A673 (cell line): ENCODE data around the gene STRIP1. TPM values are rescaled to one million over a fixed set of nuclear protein-coding genes. Genes with fewer than 3 reads are reported as not detected.

Source experiments
- BruUV-seq: library from RNA; stranded (reverse); fragments of 400-500 nt; replicated peaks from 2 replicates; lab custom pipeline; 2021; lab: Mats Ljungman, UMichigan
- CTCF ChIA-PET: fragments of 300-600 bp; sonication (Branson Sonifier 250); formaldehyde crosslinking; loops from one replicate; lab custom pipeline; 2022; ENCODE audit warnings: antibody characterized with exemption; lab: Charles Lee
- POLR2A ChIA-PET: fragments of 300-600 bp; sonication (Branson Sonifier 250); formaldehyde crosslinking; loops from one replicate; lab custom pipeline; 2022; ENCODE audit warnings: antibody characterized with exemption; ENCODE audit not compliant: low non-redundant PET; lab: Charles Lee
- DNase-seq: peaks from one replicate; pipeline ENCODE4 v3.0.0-alpha.2; 2015; ENCODE audit warnings: low spot score
- H3K27ac ChIP-seq: fragments of 200-600 bp; sonication (generic); 2 replicates; pipeline ENCODE4 v1.5.1; 2016; ENCODE audit warnings: mixed run types, low read depth, mild to moderate bottlenecking, mixed read lengths, antibody characterized with exemption, low read length; ENCODE audit not compliant: poor library complexity, severe bottlenecking
- H3K27me3 ChIP-seq: fragments of 200-600 bp; sonication (generic); replicated peaks from 2 replicates; pipeline ENCODE4 v1.6.1; 2017; ENCODE audit warnings: mixed run types, low read depth, mild to moderate bottlenecking, mixed read lengths, antibody characterized with exemption, low read length; ENCODE audit not compliant: insufficient read depth, poor library complexity
- H3K36me3 ChIP-seq: fragments of 200-600 bp; sonication (generic); 2 replicates; pipeline ENCODE4 v1.6.1; 2016; ENCODE audit warnings: mixed run types, mild to moderate bottlenecking, mixed read lengths, antibody characterized with exemption, low read length; ENCODE audit not compliant: insufficient read depth, poor library complexity, severe bottlenecking
- H3K4me1 ChIP-seq: fragments of 200-600 bp; sonication (generic); 2 replicates; pipeline ENCODE4 v1.6.1; 2017; ENCODE audit warnings: mixed run types, mild to moderate bottlenecking, mixed read lengths, antibody characterized with exemption, low read length; ENCODE audit not compliant: insufficient read depth, poor library complexity, severe bottlenecking
- H3K4me3 ChIP-seq: fragments of 200-600 bp; sonication (generic); 2 replicates; pipeline ENCODE4 v1.5.1; 2016; ENCODE audit warnings: low read depth, mixed run types, mild to moderate bottlenecking, mixed read lengths, low read length; ENCODE audit not compliant: poor library complexity, severe bottlenecking
- H3K9me3 ChIP-seq: fragments of 200-600 bp; sonication (generic); 2 replicates; pipeline ENCODE4 v1.6.1; 2016; ENCODE audit warnings: mixed run types, low read depth, mild to moderate bottlenecking, mixed read lengths, antibody characterized with exemption, low read length; ENCODE audit not compliant: poor library complexity, severe bottlenecking
- CTCF ChIP-seq: fragments of 300-800, 200-600 bp; sonication (generic); conservative IDR thresholded peaks from 2 replicates; pipeline ENCODE4 v1.5.1; 2017; ENCODE audit warnings: low read depth, mild to moderate bottlenecking, antibody characterized with exemption, low read length, moderate library complexity, mixed read lengths
- EZH2 ChIP-seq: fragments of 200-600 bp; sonication (generic); IDR thresholded peaks from 2 replicates; pipeline ENCODE4 v1.6.1; 2017; ENCODE audit warnings: borderline replicate concordance, low read depth, mild to moderate bottlenecking, mixed read lengths, antibody characterized with exemption, low read length; ENCODE audit not compliant: poor library complexity, severe bottlenecking
- intact Hi-C: fragments of 100-400 bp; cut with micrococcal nuclease; formaldehyde crosslinking; loops from one replicate; pipeline ENCODE4 v1.10.0; 2022; ENCODE audit not compliant: unreplicated experiment
- total RNA-seq: library from RNA; stranded (reverse); gene quantifications from 2 replicates; pipeline ENCODE4 v1.2.3, GENCODE V29; 2021

Gene STRIP1
- total RNA-seq, 1 experiment from 2014 or later: 57.7 TPM

GRCh38 chr1:110011527-110012041 lies 22.8 kb upstream of the STRIP1 start:
- Histone ChIP-seq H3K27me3 (no peaks in the 10 kb centered on the region), H3K4me1 (peaks cover 11% of the 10 kb centered on the region), H3K9me3 (no peaks in the 10 kb centered on the region), H3K4me3 (no peak overlapping the region), H3K27ac (no peak overlapping the region), H3K36me3 (peaks cover 75% of the 10 kb centered on the region)
- ChIA-PET CTCF (interaction anchor here (0.6 to 1.5 kb wide), 4 partner anchors 27 to 372 kb away, joined by 3 to 14 read pairs (median 5); partner anchors contain the start of gene AHCYL1), POLR2A (no interaction called here)
- BruUV-seq: no TSS peak
- DNase-seq: peak; percentile 63
- intact Hi-C loops: loop anchor here (10.0 kb wide), 1 partner anchor 237 kb away; no protein-coding TSS in a partner anchor
- TF ChIP-seq CTCF (peak; percentile 58), EZH2 (no peak)

GRCh38 chr1:110012100-110012780 lies 22.2 kb upstream of the STRIP1 start:
- ChIA-PET CTCF (interaction anchor here (0.6 to 1.5 kb wide), 2 partner anchors 33 to 372 kb away, joined by 3 to 14 read pairs; no protein-coding TSS in a partner anchor), POLR2A (no interaction called here)
- Histone ChIP-seq H3K27ac (no peak overlapping the region), H3K9me3 (no peaks in the 10 kb centered on the region), H3K27me3 (no peaks in the 10 kb centered on the region), H3K36me3 (peaks cover 81% of the 10 kb centered on the region), H3K4me3 (no peak overlapping the region), H3K4me1 (peaks cover 4% of the 10 kb centered on the region)
- DNase-seq: no peak
- intact Hi-C loops: loop anchor here (10.0 kb wide), 1 partner anchor 237 kb away; no protein-coding TSS in a partner anchor
- BruUV-seq: no TSS peak
- TF ChIP-seq CTCF (no peak), EZH2 (no peak)

GRCh38 chr1:110017792-110018191 lies 16.6 kb upstream of the STRIP1 start:
- no peak overlapping the region for H3K4me3 ChIP-seq
- no peaks in the 10 kb centered on the region for H3K4me1 ChIP-seq
- ChIA-PET CTCF (interaction anchor here (1.1 kb wide), 1 partner anchor 12 kb away, joined by 4 read pairs; no protein-coding TSS in a partner anchor), POLR2A (no interaction called here)
- intact Hi-C loops: loop anchor here (10.0 kb wide), 1 partner anchor 243 kb away; no protein-coding TSS in a partner anchor
- no TSS peak for BruUV-seq
- H3K36me3 ChIP-seq: peaks cover 94% of the 10 kb centered on the region
- no peaks in the 10 kb centered on the region for H3K9me3 ChIP-seq
- no peak overlapping the region for H3K27ac ChIP-seq
- no peaks in the 10 kb centered on the region for H3K27me3 ChIP-seq
- DNase-seq: no peak
- TF ChIP-seq CTCF: no peak
- no peak for TF ChIP-seq EZH2
